Measurements from ENCODE around the gene L1TD1.
"Not testable (repeated sequence)": the region's sequence is repeated elsewhere in the genome, so short reads cannot be mapped to it uniquely, and the experiment has no call there.

L1TD1 gene

GRCh38 chr1:62198069-62198780 lies 3.6 kb downstream of the L1TD1 start:
- DNase-seq (ENCODE audit: low read depth): no peak

- DNase-seq (ENCODE audit: low read depth): no peak
Measured at GRCh38 chr1:62198781-62199125, 4.1 kb downstream of the L1TD1 start.

- no peak for DNase-seq (ENCODE audit: low read depth)
Measured at GRCh38 chr1:62207187-62207586, 12.5 kb downstream of the L1TD1 start.

- DNase-seq (ENCODE audit: low read depth): no peak
Measured at GRCh38 chr1:62208087-62208486, 13.4 kb downstream of the L1TD1 start.

GRCh38 chr1:62208970-62209369 lies 14.3 kb downstream of the L1TD1 start:
- no peak for DNase-seq (ENCODE audit: low read depth)

GRCh38 chr1:62209931-62210595 lies 15.4 kb downstream of the L1TD1 start:
- DNase-seq (ENCODE audit: low read depth): no peak

GRCh38 chr1:62210960-62211359 lies 16.3 kb downstream of the L1TD1 start:
- DNase-seq (ENCODE audit: low read depth): no peak

GRCh38 chr1:62212411-62212810 lies 17.8 kb downstream of the L1TD1 start:
- DNase-seq (ENCODE audit: low read depth): no peak

- no peak for DNase-seq (ENCODE audit: low read depth)
Measured at GRCh38 chr1:62213075-62213914, 18.6 kb downstream of the L1TD1 start.

- no peak for DNase-seq (ENCODE audit: low read depth)
Measured at GRCh38 chr1:62218604-62219003, 24.0 kb downstream of the L1TD1 start.

- DNase-seq (ENCODE audit: low read depth): not testable (repeated sequence)
Measured at GRCh38 chr1:62220456-62220855, 25.8 kb downstream of the L1TD1 start.

- no peak for DNase-seq (ENCODE audit: low read depth)
Measured at GRCh38 chr1:62221171-62221570, 26.5 kb downstream of the L1TD1 start.

GRCh38 chr1:62222321-62222720 lies 27.7 kb downstream of the L1TD1 start:
- no peak for DNase-seq (ENCODE audit: low read depth)

GRCh38 chr1:62224182-62224581 lies 29.5 kb downstream of the L1TD1 start:
- DNase-seq (ENCODE audit: low read depth): no peak

- no peak for DNase-seq (ENCODE audit: low read depth)
Measured at GRCh38 chr1:62227496-62227895, 32.8 kb downstream of the L1TD1 start.

GRCh38 chr1:62228136-62228882 lies 33.7 kb downstream of the L1TD1 start:
- DNase-seq (ENCODE audit: low read depth): no peak

- DNase-seq (ENCODE audit: low read depth): no peak
Measured at GRCh38 chr1:62228883-62229187, 34.2 kb downstream of the L1TD1 start.

GRCh38 chr1:62229468-62229867 lies 34.8 kb downstream of the L1TD1 start:
- DNase-seq (ENCODE audit: low read depth): no peak

- no peak for DNase-seq (ENCODE audit: low read depth)
Measured at GRCh38 chr1:62229932-62230331, 35.3 kb downstream of the L1TD1 start.

- DNase-seq (ENCODE audit: low read depth): no peak
Measured at GRCh38 chr1:62230718-62231117, 36.1 kb downstream of the L1TD1 start.

- no peak for DNase-seq (ENCODE audit: low read depth)
Measured at GRCh38 chr1:62232871-62233278, 38.2 kb downstream of the L1TD1 start.

GRCh38 chr1:62233926-62234450 lies 39.3 kb downstream of the L1TD1 start:
- DNase-seq (ENCODE audit: low read depth): no peak

All from activated gamma-delta T cell treated with anti-CD3 and anti-CD28 coated beads, Interleukin-2, amount 50 U/mL, for 16 hours (primary cell).